Endodermal cell (in vitro differentiated cells): ENCODE data around the gene NAA50. TPM values are rescaled to one million over a fixed set of nuclear protein-coding genes. Genes with fewer than 3 reads are reported as not detected.

ENCODE experiments used
- DNase-seq: peaks from one replicate; pipeline ENCODE4 v3.0.0-alpha.2; 2017
- H3K27ac ChIP-seq: 2 replicates; pipeline ENCODE4 v1.5.1; 2013; ENCODE audit warnings: mild to moderate bottlenecking, low read depth, low read length, moderate library complexity
- H3K27me3 ChIP-seq: 2 replicates; pipeline ENCODE4 v1.6.1; 2013; ENCODE audit warnings: mild to moderate bottlenecking, low read length, moderate library complexity; ENCODE audit not compliant: insufficient read depth, control insufficient read depth, poor library complexity, severe bottlenecking
- H3K36me3 ChIP-seq: 2 replicates; pipeline ENCODE4 v1.7.0; 2013; ENCODE audit warnings: mild to moderate bottlenecking, low read length, moderate library complexity; ENCODE audit not compliant: control insufficient read depth, insufficient read depth
- H3K4me1 ChIP-seq: one replicate; pipeline ENCODE4 v1.7.0; 2013; ENCODE audit warnings: low read length; ENCODE audit not compliant: control insufficient read depth, insufficient read depth
- H3K4me3 ChIP-seq: 2 replicates; pipeline ENCODE4 v1.5.1; 2013; ENCODE audit warnings: mild to moderate bottlenecking, low read length, moderate library complexity
- H3K9ac ChIP-seq: 2 replicates; pipeline ENCODE4 v1.6.1; 2013; ENCODE audit warnings: mild to moderate bottlenecking, low read length, moderate library complexity; ENCODE audit not compliant: poor library complexity, severe bottlenecking; ENCODE audit errors: extremely low read depth
- H3K9me3 ChIP-seq: 2 replicates; pipeline ENCODE4 v1.6.1; 2013; ENCODE audit warnings: mild to moderate bottlenecking, low read length, moderate library complexity; ENCODE audit not compliant: control insufficient read depth
- H3K27ac Mint-ChIP-seq: 2 replicates; pipeline ENCODE4 v1.8.0; 2020; ENCODE audit warnings: mixed read lengths
- H3K27me3 Mint-ChIP-seq: 2 replicates; pipeline ENCODE4 v1.8.0; 2021; ENCODE audit warnings: mild to moderate bottlenecking, mixed read lengths; ENCODE audit not compliant: insufficient read depth
- H3K36me3 Mint-ChIP-seq: 2 replicates; pipeline ENCODE4 v1.8.0; 2020; ENCODE audit warnings: low read depth, mixed read lengths
- H3K4me1 Mint-ChIP-seq: 2 replicates; pipeline ENCODE4 v1.8.0; 2020; ENCODE audit warnings: mixed read lengths
- H3K4me3 Mint-ChIP-seq: 2 replicates; pipeline ENCODE4 v1.8.0; 2020; ENCODE audit warnings: mild to moderate bottlenecking, moderate library complexity, mixed read lengths
- H3K9me3 Mint-ChIP-seq: 2 replicates; pipeline ENCODE4 v1.8.0; 2020; ENCODE audit warnings: mild to moderate bottlenecking, mixed read lengths
- WGBS, 2 experiments: methylation state at CpG; one replicate each; pipeline versions ENCODE4 v1.1.5 to v1.1.7; 2013; ENCODE audit warnings: missing lambda C conversion rate in 2 of 2, mixed read lengths in 1 of 2; ENCODE audit not compliant: insufficient coverage in 1 of 2, insufficient read length in 1 of 2; 5-methylcytosine and 5-hydroxymethylcytosine counted together
- total RNA-seq, 2 donors: library from RNA; stranded (reverse); fragmentation: NEBNext Ultra II Directional in 1 of 2; extraction: Animal tissue kit (Norgen Biotek cat#: 25700) in 1 of 2; gene quantifications; 2 replicates in 1 of 2; 3 replicates in 1 of 2; pipeline ENCODE4 v1.2.1, GENCODE V29; 2021
- TF ChIP-seq, protein P1 (sequence below): fragments of 200-600 bp; sonication (generic); conservative IDR thresholded peaks from 2 replicates; pipeline ENCODE4 v1.5.0; 2021; ENCODE audit warnings: antibody characterized with exemption, mild to moderate bottlenecking

The NAA50 gene
- total RNA-seq, 2 donors from 2014 or later, result 137 to 150 TPM

DNA sequence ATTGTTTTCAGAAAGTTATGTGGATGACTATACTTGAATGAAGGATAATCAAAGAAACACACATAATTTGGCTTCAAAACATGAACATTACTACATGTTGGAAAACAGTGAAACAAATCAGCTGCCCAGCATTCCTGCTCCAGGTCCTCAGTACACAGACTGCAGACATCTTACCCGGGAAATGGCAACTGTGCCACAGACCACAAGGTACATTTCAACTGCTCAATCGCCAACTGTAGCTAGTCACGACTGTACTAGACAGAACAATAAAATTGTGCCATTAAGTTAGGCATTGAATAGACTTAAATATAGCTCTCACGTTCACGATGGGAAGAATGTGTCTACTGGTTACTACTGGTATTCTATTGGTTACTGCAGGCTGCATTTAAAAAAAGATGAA is 5.0 kb downstream of the NAA50 start:
- DNase-seq, result no peak
- Mint-ChIP-seq H3K4me1 (peaks cover 31% of the 10 kb centered on the region), H3K27me3 (no peaks in the 10 kb centered on the region), H3K27ac (no peak overlapping the region), H3K36me3 (no peaks in the 10 kb centered on the region), H3K4me3 (no peak overlapping the region), H3K9me3 (no peaks in the 10 kb centered on the region)
- no peak overlapping the region for H3K27ac ChIP-seq
- TF ChIP-seq, protein P1, sequence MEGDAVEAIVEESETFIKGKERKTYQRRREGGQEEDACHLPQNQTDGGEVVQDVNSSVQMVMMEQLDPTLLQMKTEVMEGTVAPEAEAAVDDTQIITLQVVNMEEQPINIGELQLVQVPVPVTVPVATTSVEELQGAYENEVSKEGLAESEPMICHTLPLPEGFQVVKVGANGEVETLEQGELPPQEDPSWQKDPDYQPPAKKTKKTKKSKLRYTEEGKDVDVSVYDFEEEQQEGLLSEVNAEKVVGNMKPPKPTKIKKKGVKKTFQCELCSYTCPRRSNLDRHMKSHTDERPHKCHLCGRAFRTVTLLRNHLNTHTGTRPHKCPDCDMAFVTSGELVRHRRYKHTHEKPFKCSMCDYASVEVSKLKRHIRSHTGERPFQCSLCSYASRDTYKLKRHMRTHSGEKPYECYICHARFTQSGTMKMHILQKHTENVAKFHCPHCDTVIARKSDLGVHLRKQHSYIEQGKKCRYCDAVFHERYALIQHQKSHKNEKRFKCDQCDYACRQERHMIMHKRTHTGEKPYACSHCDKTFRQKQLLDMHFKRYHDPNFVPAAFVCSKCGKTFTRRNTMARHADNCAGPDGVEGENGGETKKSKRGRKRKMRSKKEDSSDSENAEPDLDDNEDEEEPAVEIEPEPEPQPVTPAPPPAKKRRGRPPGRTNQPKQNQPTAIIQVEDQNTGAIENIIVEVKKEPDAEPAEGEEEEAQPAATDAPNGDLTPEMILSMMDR, result no peak
- H3K4me3 ChIP-seq, result no peak overlapping the region
- no peaks in the 10 kb centered on the region for H3K36me3 ChIP-seq
- H3K4me1 ChIP-seq, result peaks cover 6% of the 10 kb centered on the region
- H3K27me3 ChIP-seq, result no peaks in the 10 kb centered on the region
- 90 to 100% methylated on average over 1 to 5 of the region's 5 CpGs for WGBS, 2 experiments
- H3K9me3 ChIP-seq, result no peaks in the 10 kb centered on the region
- H3K9ac ChIP-seq, result no peak overlapping the region

DNA sequence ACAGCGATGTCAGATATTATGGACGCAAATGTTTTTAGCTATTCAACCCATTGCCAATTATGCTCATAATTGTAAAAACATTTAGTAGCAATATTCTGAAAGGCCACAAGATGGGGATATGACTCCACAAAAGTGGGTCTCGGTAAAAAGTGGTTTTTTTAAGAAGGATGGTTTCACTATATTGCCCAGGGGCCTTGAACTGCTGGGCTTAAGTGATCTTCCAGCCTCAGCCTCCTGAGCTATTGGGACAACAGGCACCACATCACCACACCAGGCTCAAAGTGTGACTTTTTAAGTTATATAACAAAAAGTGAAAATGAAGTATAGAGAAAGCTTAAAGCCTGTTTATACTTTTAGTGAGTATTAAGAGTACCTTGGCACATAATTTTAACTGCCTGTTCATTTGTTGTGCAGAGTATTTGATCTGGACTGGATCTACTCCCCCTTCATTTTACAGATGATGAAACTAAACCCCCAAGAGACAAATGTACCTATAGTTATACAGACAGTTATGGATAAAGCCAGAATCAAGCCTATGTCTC is 9.4 kb downstream of the NAA50 start:
- Mint-ChIP-seq H3K27me3 (no peaks in the 10 kb centered on the region), H3K4me1 (peaks cover 19% of the 10 kb centered on the region)
- 78 to 100% methylated on average over 2 to 3 of the region's 3 CpGs for WGBS, 2 experiments

DNA sequence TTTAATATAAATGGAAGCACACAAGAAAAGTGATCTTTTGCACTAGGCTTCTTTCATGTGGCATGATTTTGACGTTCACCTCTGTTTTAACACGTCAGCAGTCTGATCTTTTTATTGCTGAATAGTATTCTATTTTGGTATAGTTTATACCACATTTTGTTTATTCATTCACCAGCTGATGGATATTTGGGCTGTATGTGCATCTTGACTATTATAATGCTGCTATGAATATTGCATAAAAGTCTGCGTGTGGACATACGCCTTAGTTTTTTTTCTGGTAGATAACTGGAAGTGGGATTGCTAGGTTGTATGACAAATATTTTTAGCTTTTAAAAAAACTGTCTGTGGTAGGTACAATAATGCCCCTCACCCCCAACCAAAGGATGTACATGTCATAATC is 14.4 kb downstream of the NAA50 start:
- Histone ChIP-seq H3K9me3 (no peaks in the 10 kb centered on the region), H3K4me3 (no peak overlapping the region), H3K4me1 (no peaks in the 10 kb centered on the region), H3K27ac (no peak overlapping the region), H3K36me3 (peaks cover 20% of the 10 kb centered on the region), H3K9ac (no peak overlapping the region), H3K27me3 (no peaks in the 10 kb centered on the region)
- TF ChIP-seq, protein P1, result no peak
- Mint-ChIP-seq H3K27me3 (no peaks in the 10 kb centered on the region), H3K4me1 (peaks cover 9% of the 10 kb centered on the region), H3K4me3 (no peak overlapping the region), H3K36me3 (peaks cover 22% of the 10 kb centered on the region), H3K27ac (no peak overlapping the region), H3K9me3 (no peaks in the 10 kb centered on the region)
- 95 to 100% methylated on average over 1 to 4 of the region's 4 CpGs for WGBS, 2 experiments
- no peak for DNase-seq

More for the DNA sequence above, 9.4 kb downstream of the NAA50 start:
- Histone ChIP-seq H3K4me3 (no peak overlapping the region), H3K9ac (no peak overlapping the region), H3K36me3 (no peaks in the 10 kb centered on the region), H3K9me3 (no peaks in the 10 kb centered on the region), H3K27ac (no peak overlapping the region), H3K4me1 (no peaks in the 10 kb centered on the region), H3K27me3 (no peaks in the 10 kb centered on the region)
- Mint-ChIP-seq H3K9me3 (no peaks in the 10 kb centered on the region), H3K36me3 (peaks cover 7% of the 10 kb centered on the region), H3K4me3 (no peak overlapping the region), H3K27ac (peak overlapping the region; percentile 38)
- TF ChIP-seq, protein P1, result peak; percentile 72
- peak; percentile 55 for DNase-seq
